Retina (tissue), 1 donor: ENCODE results near the gene VKORC1.

Experiments
- DNase-seq: peaks from one replicate; pipeline ENCODE4 v3.0.0-alpha.2; 2016

The VKORC1 gene

GRCh38 chr16:31081428-31082351, 12.9 kb downstream of the VKORC1 start:
- no peak for DNase-seq

- DNase-seq, result no peak
Observed at GRCh38 chr16:31080756-31081419, 13.7 kb downstream of the VKORC1 start.

GRCh38 chr16:31080035-31080629, 14.5 kb downstream of the VKORC1 start:
- no peak for DNase-seq

GRCh38 chr16:31079342-31079944, 15.2 kb downstream of the VKORC1 start:
- DNase-seq, result no peak

- no peak for DNase-seq
Observed at GRCh38 chr16:31078597-31079341, 15.8 kb downstream of the VKORC1 start.

- no peak for DNase-seq
Observed at GRCh38 chr16:31077592-31078396, 16.8 kb downstream of the VKORC1 start.

- no peak for DNase-seq
Observed at GRCh38 chr16:31077024-31077423, 17.6 kb downstream of the VKORC1 start.

GRCh38 chr16:31076319-31076718, 18.3 kb downstream of the VKORC1 start:
- no peak for DNase-seq

- DNase-seq, result no peak
Observed at GRCh38 chr16:31074814-31075183, 19.8 kb downstream of the VKORC1 start.

- peak; percentile 98 for DNase-seq
Observed at GRCh38 chr16:31073970-31074813, 20.4 kb downstream of the VKORC1 start, which contains the start of the genes ZNF646 and ZNF668. TSS of gene ZNF646 (plus strand) at chr16:31074422. CDS start at chr16:31076325, 1,903 bp downstream. TSS of gene ZNF668 (minus strand) at chr16:31074240. CDS start at chr16:31064459, 9,781 bp downstream.

- peak; percentile 98 for DNase-seq
Observed at GRCh38 chr16:31073142-31073969, 21.2 kb downstream of the VKORC1 start.

GRCh38 chr16:31072540-31073141, 22.0 kb downstream of the VKORC1 start:
- no peak for DNase-seq

- no peak for DNase-seq
Observed at GRCh38 chr16:31071861-31072260, 22.7 kb downstream of the VKORC1 start.

GRCh38 chr16:31067342-31067741, 27.3 kb downstream of the VKORC1 start:
- no peak for DNase-seq

- peak; percentile 55 for DNase-seq
Observed at GRCh38 chr16:31064882-31065461, 29.6 kb downstream of the VKORC1 start.

- DNase-seq, result no peak
Observed at GRCh38 chr16:31063843-31064611, 30.6 kb downstream of the VKORC1 start.

- no peak for DNase-seq
Observed at GRCh38 chr16:31063495-31063842, 31.1 kb downstream of the VKORC1 start.
